ENCODE data around the gene GAPDHS.

GRCh38 chr19:35569281-35569781 lies 36.1 kb downstream of the GAPDHS start:
- TF ChIP-seq CTCF (IDR thresholded peaks at IDR 0.05) = no peak
- no peak for TF ChIP-seq POLR2A (IDR thresholded peaks at IDR 0.05)

Data from testis (tissue), 2 donors.